Breast epithelium (tissue), 4 donors: ENCODE data around the gene POLA1. TPM values are rescaled to one million over a fixed set of nuclear protein-coding genes. Genes with fewer than 3 reads are reported as not detected.

ENCODE experiments used
- DNase-seq, 2 donors: peaks; one replicate each; pipeline ENCODE4 v3.0.0-alpha.2; 2019; ENCODE audit warnings: low spot score in 2 of 2
- H3K27ac ChIP-seq, 2 donors: fragments of 200-600 bp; sonication (generic) in 1 of 2; one replicate each; pipeline ENCODE4 v1.5.1; 2016 to 2019; ENCODE audit warnings: mild to moderate bottlenecking in 1 of 2
- H3K27me3 ChIP-seq, 2 donors: fragments of 200-600 bp; sonication (generic) in 1 of 2; one replicate each; pipeline versions ENCODE4 v1.5.1 to v1.6.0; 2017 to 2019; ENCODE audit warnings: control low read depth in 1 of 2, mild to moderate bottlenecking in 1 of 2
- H3K36me3 ChIP-seq: fragments of 200-600 bp; one replicate; pipeline ENCODE4 v1.5.1; 2019
- H3K4me1 ChIP-seq, 2 donors: fragments of 200-600 bp; sonication (generic); one replicate each; pipeline ENCODE4 v1.5.1; 2016 to 2019; ENCODE audit warnings: control low read depth in 1 of 2
- H3K4me3 ChIP-seq, 3 donors: fragments of 200-600 bp; sonication (generic); 1 replicate in 2 of 3; 2 replicates in 1 of 3; pipeline ENCODE4 v1.5.1; 2016 to 2019; ENCODE audit warnings: mild to moderate bottlenecking in 3 of 3, moderate library complexity in 2 of 3
- H3K9me3 ChIP-seq, 2 donors: fragments of 200-600 bp; sonication (generic) in 1 of 2; one replicate each; pipeline ENCODE4 v1.5.1; 2016 to 2019; ENCODE audit warnings: control low read depth in 1 of 2
- POLR2A ChIP-seq: fragments of 450-650 bp; IDR thresholded peaks from one replicate; pipeline ENCODE4 v1.6.1; 2016; ENCODE audit warnings: antibody characterized with exemption, mild to moderate bottlenecking, moderate library complexity
- POLR2AphosphoS5 ChIP-seq, 3 donors: sonication (generic); formaldehyde crosslinking; IDR thresholded peaks; one replicate each; pipeline ENCODE4 v1.6.1; 2017; ENCODE audit warnings: antibody characterized with exemption in 3 of 3
- intact Hi-C: fragments of 100-400 bp; cut with DNase I; formaldehyde crosslinking; loops from one replicate; pipeline ENCODE4 v1.15.1; 2023; ENCODE audit warnings: low total_unique reads
- total RNA-seq, 3 donors: library from RNA; depleted of rRNA; stranded (reverse); fragments of >200 nt; gene quantifications; one replicate each; pipeline ENCODE4 v1.1.0, GENCODE V29; 2016
- TF ChIP-seq, protein P1 (sequence below), 3 donors: fragments of 450-650 bp; IDR thresholded peaks; one replicate each; pipeline ENCODE4 v1.5.1; 2016 to 2017; ENCODE audit warnings: antibody characterized with exemption in 3 of 3, mild to moderate bottlenecking in 3 of 3, moderate library complexity in 3 of 3

The POLA1 gene
- total RNA-seq, 3 donors from 2014 or later = 8.2 to 21.8 (median 20.3) TPM

DNA sequence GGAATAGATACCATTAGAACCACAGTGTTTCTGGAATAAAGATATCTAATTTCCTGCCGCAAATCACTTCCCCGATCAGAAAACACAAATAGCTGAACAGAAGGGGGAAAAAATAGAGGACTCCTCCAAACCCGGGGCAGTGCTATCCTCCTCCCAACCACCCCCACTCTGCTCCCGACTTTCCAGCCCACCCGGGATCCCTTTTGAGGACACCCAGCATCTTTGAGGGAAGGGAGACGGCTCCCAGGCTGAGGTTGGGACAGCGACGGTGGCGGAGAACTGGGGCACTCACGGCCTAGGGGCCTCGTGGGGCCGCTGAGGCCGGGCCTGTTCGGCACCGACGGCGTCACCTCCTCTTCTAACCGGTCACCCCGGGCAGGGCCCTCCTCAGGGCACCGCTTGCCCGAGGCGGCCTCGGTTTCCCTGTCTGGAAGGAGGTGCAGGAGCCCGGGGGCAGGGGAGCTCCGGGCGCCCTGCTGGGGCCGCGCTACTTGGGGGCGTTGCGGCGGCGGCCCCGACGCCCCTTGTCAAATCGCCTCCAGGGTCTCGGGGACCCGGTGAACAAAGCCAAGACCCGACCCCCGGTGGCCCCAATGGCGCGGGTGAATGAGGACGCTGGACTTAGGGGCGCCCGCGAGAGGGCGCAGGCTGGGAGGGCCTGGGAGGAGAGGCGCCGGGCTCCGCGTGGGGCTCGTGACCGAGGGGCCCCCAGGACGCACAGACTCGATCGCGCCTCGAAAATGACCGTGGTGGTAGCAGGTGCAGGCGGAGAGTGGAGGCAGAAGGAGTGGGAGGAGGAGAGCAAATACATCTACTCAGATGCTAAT lies 329.0 kb downstream of the POLA1 start:
- intact Hi-C loops = no loop called here
- no peak for DNase-seq
- no peak overlapping the region for H3K27ac ChIP-seq
- H3K27me3 ChIP-seq = peaks cover 8 to 87% of the 10 kb centered on the region in 2 donors
- H3K9me3 ChIP-seq = no peaks in the 10 kb centered on the region
- no peak overlapping the region for H3K4me3 ChIP-seq
- TF ChIP-seq POLR2A (no peak), POLR2AphosphoS5 (IDR thresholded peaks at IDR 0.05) (no peak)
- TF ChIP-seq, protein P1, sequence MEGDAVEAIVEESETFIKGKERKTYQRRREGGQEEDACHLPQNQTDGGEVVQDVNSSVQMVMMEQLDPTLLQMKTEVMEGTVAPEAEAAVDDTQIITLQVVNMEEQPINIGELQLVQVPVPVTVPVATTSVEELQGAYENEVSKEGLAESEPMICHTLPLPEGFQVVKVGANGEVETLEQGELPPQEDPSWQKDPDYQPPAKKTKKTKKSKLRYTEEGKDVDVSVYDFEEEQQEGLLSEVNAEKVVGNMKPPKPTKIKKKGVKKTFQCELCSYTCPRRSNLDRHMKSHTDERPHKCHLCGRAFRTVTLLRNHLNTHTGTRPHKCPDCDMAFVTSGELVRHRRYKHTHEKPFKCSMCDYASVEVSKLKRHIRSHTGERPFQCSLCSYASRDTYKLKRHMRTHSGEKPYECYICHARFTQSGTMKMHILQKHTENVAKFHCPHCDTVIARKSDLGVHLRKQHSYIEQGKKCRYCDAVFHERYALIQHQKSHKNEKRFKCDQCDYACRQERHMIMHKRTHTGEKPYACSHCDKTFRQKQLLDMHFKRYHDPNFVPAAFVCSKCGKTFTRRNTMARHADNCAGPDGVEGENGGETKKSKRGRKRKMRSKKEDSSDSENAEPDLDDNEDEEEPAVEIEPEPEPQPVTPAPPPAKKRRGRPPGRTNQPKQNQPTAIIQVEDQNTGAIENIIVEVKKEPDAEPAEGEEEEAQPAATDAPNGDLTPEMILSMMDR (IDR thresholded peaks at IDR 0.05) = no peak
- no peaks in the 10 kb centered on the region for H3K36me3 ChIP-seq
- no peaks in the 10 kb centered on the region for H3K4me1 ChIP-seq

- Histone ChIP-seq H3K27me3 (peaks cover 8 to 75% of the 10 kb centered on the region in 2 donors), H3K4me3 (no peak overlapping the region), H3K9me3 (no peaks in the 10 kb centered on the region), H3K27ac (no peak overlapping the region), H3K4me1 (no peaks in the 10 kb centered on the region), H3K36me3 (no peaks in the 10 kb centered on the region)
- no peak for DNase-seq
- intact Hi-C loops = no loop called here
- TF ChIP-seq, protein P1 (IDR thresholded peaks at IDR 0.05) = no peak
- TF ChIP-seq POLR2A (no peak), POLR2AphosphoS5 (IDR thresholded peaks at IDR 0.05) (no peak)
Observed at GRCh38 chrX:25023908-25024307, 330.2 kb downstream of the POLA1 start.

DNA sequence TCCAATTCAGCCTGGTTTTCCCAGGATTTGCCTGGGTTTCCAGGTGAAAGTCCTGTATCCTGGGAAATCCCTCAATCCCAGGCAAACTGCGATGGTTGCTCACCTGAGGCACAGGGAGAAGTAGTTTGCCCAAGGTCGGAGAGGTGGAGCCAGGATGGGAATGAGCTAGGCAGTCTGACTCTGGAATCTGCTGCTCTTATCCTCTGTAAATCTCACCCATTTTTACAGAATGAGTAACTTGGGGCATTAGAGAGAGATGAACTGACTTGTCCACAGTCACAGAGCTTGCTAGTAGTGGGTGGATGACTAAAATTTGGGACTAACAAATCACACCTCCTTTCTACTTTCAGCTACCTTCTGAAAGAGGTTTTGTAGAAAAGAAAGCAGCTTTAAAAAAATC lies 331.9 kb downstream of the POLA1 start:
- peaks cover 7 to 58% of the 10 kb centered on the region in 2 donors for H3K27me3 ChIP-seq
- DNase-seq = no peak
- intact Hi-C loops = no loop called here

DNA sequence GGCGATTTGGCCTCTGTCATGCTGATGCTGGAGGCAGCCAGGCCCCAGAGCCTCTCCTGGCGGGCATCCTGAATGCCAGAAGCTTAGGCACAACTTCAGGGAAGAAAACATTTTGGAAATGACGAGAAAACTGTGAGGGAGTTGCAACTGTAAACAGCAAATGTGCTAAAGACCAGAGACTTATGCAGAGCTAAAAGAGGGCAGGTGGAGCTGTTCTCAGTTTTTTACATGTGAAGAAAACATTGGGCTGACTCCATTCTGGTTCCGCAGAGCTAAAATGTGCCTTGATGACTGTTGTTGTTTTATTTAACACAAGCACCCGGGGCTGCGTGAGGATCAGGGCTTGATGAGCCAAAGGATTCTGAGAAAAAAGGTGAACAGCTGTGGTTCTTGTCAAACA lies 332.9 kb downstream of the POLA1 start:
- intact Hi-C loops = no loop called here
- Histone ChIP-seq H3K27me3 (peaks cover 3 to 48% of the 10 kb centered on the region in 2 donors), H3K27ac (no peak overlapping the region), H3K9me3 (no peaks in the 10 kb centered on the region), H3K4me3 (no peak overlapping the region), H3K36me3 (no peaks in the 10 kb centered on the region), H3K4me1 (no peaks in the 10 kb centered on the region)
- TF ChIP-seq POLR2AphosphoS5 (IDR thresholded peaks at IDR 0.05) (no peak), POLR2A (no peak)
- TF ChIP-seq, protein P1 (IDR thresholded peaks at IDR 0.05) = no peak
- DNase-seq = no peak

More for the DNA sequence above, 331.9 kb downstream of the POLA1 start:
- Histone ChIP-seq H3K4me3 (no peak overlapping the region), H3K4me1 (no peaks in the 10 kb centered on the region), H3K9me3 (no peaks in the 10 kb centered on the region), H3K27ac (no peak overlapping the region), H3K36me3 (no peaks in the 10 kb centered on the region)
- no peak for TF ChIP-seq POLR2A
- no peak for TF ChIP-seq POLR2AphosphoS5 (IDR thresholded peaks at IDR 0.05)
- TF ChIP-seq, protein P1 (IDR thresholded peaks at IDR 0.05) = no peak

DNA sequence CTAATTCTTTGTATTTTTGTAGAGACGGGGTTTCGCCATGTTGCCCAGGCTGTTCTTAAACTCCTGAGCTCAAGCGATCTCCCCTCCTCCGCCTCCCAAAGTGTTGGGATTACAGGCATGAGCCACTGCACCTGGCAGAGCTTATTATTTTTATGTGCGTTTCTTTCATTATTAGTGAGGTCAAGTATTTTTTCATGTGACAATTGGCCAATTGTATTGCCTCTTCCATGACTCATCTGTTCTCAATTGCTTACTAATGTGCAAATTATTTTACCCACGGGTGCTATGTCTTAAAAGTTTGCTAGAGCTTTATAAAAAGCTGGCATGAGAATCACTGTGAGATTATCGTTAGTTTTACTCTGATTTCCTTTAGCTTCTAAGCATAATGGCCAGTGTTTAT lies 335.0 kb downstream of the POLA1 start:
- Histone ChIP-seq H3K36me3 (no peaks in the 10 kb centered on the region), H3K4me1 (no peaks in the 10 kb centered on the region), H3K27ac (no peak overlapping the region), H3K27me3 (peaks cover 0 to 27% of the 10 kb centered on the region in 2 donors), H3K9me3 (no peaks in the 10 kb centered on the region), H3K4me3 (no peak overlapping the region)
- TF ChIP-seq, protein P1 (IDR thresholded peaks at IDR 0.05) = no peak
- TF ChIP-seq POLR2A (no peak), POLR2AphosphoS5 (IDR thresholded peaks at IDR 0.05) (no peak)
- intact Hi-C loops = no loop called here
- DNase-seq = no peak
